Measurements from ENCODE around the gene CDH23. TPM values are rescaled to one million over a fixed set of nuclear protein-coding genes. Genes with fewer than 3 reads are reported as not detected.

Gene CDH23
- total and polyA plus RNA-seq, 10 of the 15 experiments (the other 5 are each of a cell fraction or from before 2014, with no cell fraction given) = 0.09 to 0.40 (median 0.15) TPM; not detected in 1

GRCh38 chr10:71747551-71748523, 351.1 kb downstream of the CDH23 start (continued):
- TF ChIP-seq SMAD5 (IDR thresholded peaks at IDR 0.05; ENCODE audit: low read depth) = no peak
- TF ChIP-seq JUND (IDR thresholded peaks at IDR 0.05; ENCODE audit: low read depth, low read length) = no peak
- TF ChIP-seq YBX1 (IDR thresholded peaks at IDR 0.05) = no peak
- TF ChIP-seq ZNF687 (IDR thresholded peaks at IDR 0.05) = peak; percentile 98
- TF ChIP-seq ELK1 (IDR thresholded peaks at IDR 0.05; ENCODE audit: low read depth, low read length) = no peak
- no peak for TF ChIP-seq USF1 (IDR thresholded peaks at IDR 0.05; ENCODE audit: borderline replicate concordance, extremely low read length, insufficient read depth, low read depth, low read length)
- TF ChIP-seq RUNX3 (IDR thresholded peaks at IDR 0.05; ENCODE audit: low read length) = peak; percentile 87
- TF ChIP-seq LARP7 (IDR thresholded peaks at IDR 0.05) = no peak
- TF ChIP-seq HDAC6 (IDR thresholded peaks at IDR 0.05; ENCODE audit: unreplicated experiment) = no peak
- no peak for TF ChIP-seq NFYB (IDR thresholded peaks at IDR 0.05; ENCODE audit: insufficient read depth, low read depth, low read length)
- no peak for TF ChIP-seq KDM1A (IDR thresholded peaks at IDR 0.05; ENCODE audit: borderline replicate concordance)
- TF ChIP-seq SIX5 (IDR thresholded peaks at IDR 0.05; ENCODE audit: low read depth, low read length, severe bottlenecking) = no peak
- TF ChIP-seq ATF2 (IDR thresholded peaks at IDR 0.05; ENCODE audit: low read length) = no peak
- no peak for TF ChIP-seq E2F8 (IDR thresholded peaks at IDR 0.05; ENCODE audit: low read depth, partially characterized antibody)
- TF ChIP-seq BRCA1 (IDR thresholded peaks at IDR 0.05; ENCODE audit: low read depth, low read length) = no peak
- no peak for TF ChIP-seq CBX3 (IDR thresholded peaks at IDR 0.05; ENCODE audit: borderline replicate concordance, low read depth)
- no peak for TF ChIP-seq FOXM1 (IDR thresholded peaks at IDR 0.05; ENCODE audit: low read depth, low read length)
- TF ChIP-seq KAT2A (conservative IDR thresholded peaks at IDR 0.05; ENCODE audit: control insufficient read depth, low read depth, low read length) = no peak
- no peak for TF ChIP-seq ZSCAN29 (IDR thresholded peaks at IDR 0.05)

Data from GM12878 (cell line).